Stimulated activated CD8-positive, alpha-beta memory T cell treated with anti-CD3 and anti-CD28 coated beads, Interleukin-2, amount 100 ng/mL, for 48 hours (primary cell): ENCODE results near the gene ACER3.
"Not testable (repeated sequence)": the region's sequence is repeated elsewhere in the genome, so short reads cannot be mapped to it uniquely, and the experiment has no call there.

Source experiments
- DNase-seq, 2 donors: peaks; one replicate each; pipeline ENCODE4 v3.0.0-alpha.2; 2020; ENCODE audit warnings: low read depth in 2 of 2

ACER3 gene

DNA sequence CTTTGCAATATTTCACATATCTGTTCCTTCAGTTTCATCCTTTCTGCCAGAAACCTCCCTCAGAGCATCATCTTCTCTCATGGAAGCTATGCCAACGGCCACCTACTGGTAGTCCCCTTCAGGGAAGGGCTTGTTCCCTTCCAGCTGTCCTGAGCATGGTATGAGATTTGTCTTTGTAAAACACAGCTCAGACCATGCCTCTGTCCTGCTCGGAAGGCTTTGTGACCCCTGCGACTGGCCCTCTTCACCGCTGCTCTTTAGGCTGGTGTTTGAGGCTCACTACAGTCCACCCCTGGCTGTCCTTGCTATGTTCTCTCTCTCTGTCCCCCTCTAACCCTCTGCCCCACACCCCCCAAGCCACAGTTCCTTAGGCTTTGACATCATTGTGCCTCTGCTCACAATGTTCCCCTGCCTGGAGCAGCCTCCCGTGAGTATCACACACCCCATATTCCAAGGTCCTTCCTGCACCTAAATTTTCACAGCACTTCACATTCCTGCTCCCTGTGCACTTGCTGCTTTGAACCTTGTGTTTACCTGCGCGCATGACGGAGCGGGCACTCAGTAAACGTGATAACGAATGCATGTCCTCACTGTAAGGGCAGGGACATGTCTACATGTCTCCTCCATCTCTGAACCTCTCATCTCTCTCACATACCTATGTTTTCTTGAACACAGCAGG is 24.0 kb upstream of the ACER3 start:
- no peak for DNase-seq

- DNase-seq, result no peak
Observed at GRCh38 chr11:76837696-76838677, 22.7 kb upstream of the ACER3 start.

GRCh38 chr11:76838678-76839068 is 22.0 kb upstream of the ACER3 start:
- DNase-seq, result no peak

DNA sequence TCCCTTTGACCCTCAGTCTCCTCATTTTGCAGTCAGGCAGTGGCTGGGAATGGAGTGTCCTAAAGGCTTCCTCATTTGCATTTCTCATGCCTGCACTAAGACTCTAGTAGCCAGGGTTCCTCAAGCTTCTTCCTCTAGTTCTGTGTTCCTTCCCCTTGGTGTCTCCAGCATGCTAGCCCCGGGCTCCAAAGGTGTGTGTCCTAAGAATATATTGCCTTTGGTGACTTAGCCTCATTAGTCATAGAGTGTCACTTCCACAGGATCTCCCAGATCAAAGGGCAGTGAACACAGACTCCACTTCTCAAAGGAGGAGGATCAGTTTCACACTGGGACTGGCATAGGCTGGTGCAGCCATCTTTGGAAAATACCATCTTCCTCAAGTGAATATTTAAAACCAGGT is 21.4 kb upstream of the ACER3 start:
- DNase-seq, result no peak

GRCh38 chr11:76841923-76842452 is 18.7 kb upstream of the ACER3 start:
- no peak for DNase-seq

- no peak for DNase-seq
Observed at GRCh38 chr11:76843907-76844306, 16.8 kb upstream of the ACER3 start.

DNA sequence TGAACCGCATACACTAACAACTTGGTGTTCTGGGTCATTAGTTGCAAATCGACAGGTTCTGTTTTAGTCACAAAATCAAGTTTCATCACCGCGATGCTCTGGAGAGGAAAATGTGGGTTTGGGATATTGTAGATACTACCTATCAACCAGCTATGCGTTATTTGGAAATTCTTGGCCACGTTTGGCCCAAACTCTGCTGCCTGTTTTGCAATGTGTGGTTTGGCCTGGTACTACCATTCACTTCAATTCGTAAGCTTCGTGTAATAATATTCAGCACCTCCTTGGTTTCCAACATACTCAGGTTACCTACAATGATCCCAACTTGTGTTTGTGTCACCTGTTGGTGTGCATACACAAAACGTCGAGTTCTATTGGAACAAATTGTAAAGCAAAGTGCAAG is 16.2 kb upstream of the ACER3 start:
- DNase-seq, result no peak

DNA sequence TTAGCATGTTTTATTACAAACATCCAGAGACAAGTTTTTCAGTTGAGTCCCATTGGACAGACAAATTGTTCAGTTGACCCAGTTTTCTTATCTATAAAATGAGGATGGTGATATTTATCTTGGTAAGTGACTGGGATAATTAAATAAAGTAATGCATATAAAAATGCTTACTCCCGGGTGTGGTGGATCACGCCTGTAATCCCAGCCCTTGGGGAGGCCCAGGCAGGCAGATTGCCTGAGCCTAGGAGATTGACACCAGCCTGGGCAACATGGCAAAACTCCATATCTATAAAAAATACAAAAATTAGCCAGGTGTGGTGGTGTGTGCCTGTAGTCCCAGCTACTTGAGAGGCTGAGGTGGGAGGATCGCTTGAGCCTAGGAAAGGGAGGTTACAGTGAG is 15.6 kb upstream of the ACER3 start:
- no peak for DNase-seq

- DNase-seq, result no peak
Observed at GRCh38 chr11:76846441-76846840, 14.3 kb upstream of the ACER3 start.

DNA sequence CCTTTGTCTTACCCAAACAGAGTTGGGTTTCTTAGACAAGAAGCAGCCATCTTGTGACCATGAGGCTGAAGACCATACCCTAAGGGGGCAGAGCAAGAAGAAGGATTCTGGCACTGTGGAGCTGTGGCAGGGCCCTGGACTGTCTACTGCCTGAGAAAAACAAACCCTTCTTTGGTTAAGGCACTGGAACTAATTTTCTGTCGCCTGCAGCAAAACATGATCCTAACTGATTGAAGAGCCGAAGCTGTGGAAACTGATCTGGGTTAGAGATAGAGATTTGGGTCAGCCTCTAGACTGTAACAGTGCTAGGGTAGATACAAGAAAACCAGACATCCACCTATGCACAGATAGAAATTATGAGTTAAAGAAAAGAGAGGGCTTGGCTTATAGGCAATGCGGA is 11.3 kb upstream of the ACER3 start:
- no peak for DNase-seq

GRCh38 chr11:76850130-76850529 is 10.6 kb upstream of the ACER3 start:
- no peak for DNase-seq

DNA sequence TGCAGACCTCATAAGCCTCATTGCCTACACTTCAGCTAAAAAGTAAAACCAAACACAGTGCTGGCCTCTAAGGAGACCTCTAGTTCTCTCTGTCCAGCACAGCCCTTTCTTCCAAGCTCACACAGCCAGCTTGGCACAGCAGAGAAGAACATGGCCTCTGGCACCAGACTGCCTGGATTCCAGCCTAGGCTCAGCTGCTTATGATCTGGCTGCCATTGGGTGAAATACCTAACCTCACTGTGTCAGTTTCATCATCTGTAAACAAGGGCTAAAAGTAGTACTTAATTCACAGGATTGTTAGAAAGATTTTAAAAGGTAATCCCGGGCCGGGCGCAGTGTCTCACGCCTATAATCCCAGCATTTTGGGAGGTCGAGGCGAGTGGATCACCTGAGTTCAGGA is 9.9 kb upstream of the ACER3 start:
- no peak for DNase-seq

- no peak for DNase-seq
Observed at GRCh38 chr11:76854709-76855108, 6.0 kb upstream of the ACER3 start.

GRCh38 chr11:76855670-76856069 is 5.0 kb upstream of the ACER3 start:
- DNase-seq, result not testable (repeated sequence)

- no peak for DNase-seq
Observed at GRCh38 chr11:76856106-76856505, 4.6 kb upstream of the ACER3 start.

DNA sequence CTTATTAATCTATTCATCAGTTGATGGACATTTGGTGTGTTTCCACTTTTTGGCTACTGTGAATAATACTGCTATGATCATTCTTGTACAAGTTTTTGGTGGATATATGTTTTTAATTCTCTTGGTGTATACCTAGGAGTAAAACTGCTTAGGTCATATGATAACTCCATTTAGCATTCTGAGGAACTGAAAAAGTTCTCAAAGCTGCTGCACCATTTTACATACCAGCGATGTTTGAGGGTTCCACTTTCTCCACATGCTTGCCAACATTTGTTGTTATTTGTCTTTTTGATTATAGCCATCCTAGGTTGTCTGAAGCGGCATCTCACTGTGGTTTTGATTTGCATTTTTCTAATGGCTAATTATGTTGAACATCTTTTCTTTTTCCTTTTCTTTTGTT is 4.1 kb upstream of the ACER3 start:
- no peak for DNase-seq

DNA sequence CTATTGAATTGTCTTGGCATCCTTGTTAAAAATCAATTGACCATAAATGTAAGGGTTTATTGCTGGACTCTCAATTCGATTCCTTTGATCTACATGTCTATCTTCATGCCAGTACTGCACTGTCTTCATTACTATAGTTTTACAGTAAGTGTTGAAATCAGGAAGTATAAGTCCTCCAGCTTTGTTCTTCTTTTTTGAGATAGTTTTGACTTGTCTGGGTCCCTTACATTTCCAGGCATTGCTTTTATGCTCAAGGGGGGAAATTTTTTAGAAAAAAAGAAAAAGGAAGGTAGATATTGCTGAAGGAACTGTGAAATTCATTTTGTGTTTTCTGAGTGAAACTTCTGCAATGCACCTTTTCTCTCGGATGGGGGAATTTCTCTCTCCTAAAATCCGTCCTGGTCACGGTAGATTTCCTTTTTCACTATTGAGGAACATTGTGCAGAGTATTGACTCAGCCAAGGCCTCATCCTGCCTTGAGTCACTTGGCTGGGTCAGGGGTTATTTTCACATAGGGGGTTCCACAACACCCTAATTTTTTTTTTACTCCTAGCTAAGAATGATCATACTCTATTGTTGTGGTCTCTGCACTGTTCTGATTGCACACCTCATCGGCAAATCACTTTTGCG is 2.8 kb upstream of the ACER3 start:
- no peak for DNase-seq

DNA sequence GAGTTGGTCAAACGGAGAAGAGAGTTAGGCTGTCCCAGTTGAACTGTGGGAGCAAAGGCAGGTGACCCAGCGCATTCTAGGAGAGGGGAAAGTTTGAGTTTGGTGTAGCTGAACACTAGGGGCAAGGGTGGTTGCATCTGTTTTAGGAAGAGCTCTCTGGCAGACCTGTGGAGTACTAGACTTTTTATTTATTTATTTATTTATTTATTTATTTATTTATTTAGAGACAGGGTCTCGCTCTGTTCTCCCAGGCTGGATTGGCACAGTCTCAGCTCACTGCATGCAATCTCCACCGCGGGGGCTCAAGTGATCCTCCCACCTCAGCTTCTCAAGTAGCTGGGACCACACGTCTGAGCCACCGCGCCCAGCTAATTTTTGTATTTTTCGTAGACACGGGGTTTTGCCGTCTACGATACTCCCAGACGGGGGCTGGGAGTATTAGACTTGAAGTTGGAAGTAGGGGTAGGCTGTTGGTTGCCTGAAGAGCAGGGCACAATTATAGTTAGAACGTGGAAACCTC is 950 bp upstream of the ACER3 start:
- DNase-seq, result no peak

DNA sequence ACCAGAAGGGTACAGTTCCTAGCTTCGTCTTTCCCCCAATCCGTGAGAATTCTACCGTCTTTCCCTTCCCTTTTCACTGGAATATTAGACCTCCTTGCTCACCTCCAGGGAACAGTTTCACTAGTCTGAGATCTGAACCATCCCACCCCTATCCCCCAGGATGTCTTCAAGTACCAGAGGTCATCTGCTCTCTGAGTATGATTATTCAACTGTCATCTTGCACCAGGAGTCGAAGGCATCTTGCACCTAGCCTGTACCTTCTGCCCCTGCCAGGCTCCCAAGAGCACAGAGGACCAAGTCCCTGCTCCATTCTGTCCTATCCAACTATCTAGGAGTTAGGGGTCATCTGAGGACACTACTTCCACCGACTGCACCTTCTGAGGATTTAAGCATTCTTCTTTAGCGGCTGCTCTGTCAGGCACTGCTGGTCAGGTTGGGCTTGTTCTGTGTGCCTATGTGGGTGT is 804 bp downstream of the ACER3 start:
- no peak for DNase-seq

DNA sequence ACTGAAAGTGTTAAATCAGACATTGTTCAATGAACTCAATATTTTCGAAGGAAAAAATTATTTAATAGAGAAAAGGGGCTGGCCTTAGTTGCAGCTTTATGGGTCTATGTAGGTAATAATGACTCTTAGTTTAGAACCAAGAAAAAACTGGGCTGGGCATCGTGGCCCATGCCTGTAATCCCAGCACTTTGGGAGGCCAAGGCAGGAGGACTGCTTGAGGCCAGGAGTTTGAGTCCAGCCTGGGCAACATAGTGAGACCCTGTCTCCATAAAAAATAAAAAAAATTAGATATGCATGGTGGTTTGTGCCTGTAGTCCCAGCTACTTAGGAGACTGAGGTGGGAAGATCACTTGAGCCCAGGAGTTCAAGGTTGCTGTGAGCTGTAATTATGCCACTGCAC is 2.1 kb downstream of the ACER3 start:
- DNase-seq, result not testable (repeated sequence)

DNA sequence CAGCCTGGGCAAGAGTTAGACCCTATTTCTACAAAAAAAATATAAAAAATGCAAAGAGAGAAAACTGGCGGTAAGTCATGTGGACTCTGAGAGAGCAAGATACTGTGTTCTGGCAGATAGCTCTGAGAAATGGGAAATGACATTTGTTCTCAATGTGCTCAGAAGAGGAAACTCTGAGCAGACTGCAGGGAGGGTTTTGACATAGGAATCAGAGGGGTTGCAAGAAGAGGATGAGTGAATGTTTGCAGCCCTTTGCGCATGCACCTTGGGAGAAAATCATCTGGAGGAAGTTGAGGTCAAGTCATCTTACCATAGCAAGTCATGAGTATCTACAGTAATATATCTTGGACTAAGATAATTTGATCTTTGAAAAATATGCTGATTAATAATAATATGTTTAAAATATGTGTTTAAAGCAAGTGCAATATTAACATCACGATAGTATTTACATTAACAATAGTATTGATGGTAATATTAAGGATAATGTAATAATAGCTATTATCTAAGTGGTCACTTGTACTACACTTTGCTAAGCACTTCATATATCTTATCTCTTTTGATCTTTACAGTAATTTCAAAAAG is 2.6 kb downstream of the ACER3 start:
- no peak for DNase-seq
